ENCODE data around the gene PGGHG.
A peak's percentile ranks its signal among the peaks of the same experiment; 100 is the strongest.
"Not testable (repeated sequence)": the region's sequence is repeated elsewhere in the genome, so short reads cannot be mapped to it uniquely, and the experiment has no call there.

PGGHG gene

GRCh38 chr11:299081-299891 is 10.4 kb downstream of the PGGHG start, which contains the start of gene IFITM5:
Gene IFITM5 (minus strand): TSS chr11:299526. CDS start chr11:299490, 36 bp downstream.
- DNase-seq, result no peak

GRCh38 chr11:299951-300735 is 11.2 kb downstream of the PGGHG start:
- no peak for DNase-seq

GRCh38 chr11:303363-303762 is 14.4 kb downstream of the PGGHG start:
- no peak for DNase-seq

GRCh38 chr11:304061-304506 is 15.2 kb downstream of the PGGHG start:
- DNase-seq, result no peak

- peak; percentile 22 for DNase-seq
These were observed 16.3 kb downstream of the PGGHG start for GRCh38 chr11:304915-305843.

GRCh38 chr11:305844-306211 is 16.9 kb downstream of the PGGHG start:
- DNase-seq, result no peak

GRCh38 chr11:306645-307371 is 17.9 kb downstream of the PGGHG start:
- no peak for DNase-seq

- not testable (repeated sequence) for DNase-seq
These were observed 19.1 kb downstream of the PGGHG start, which contains the start of gene IFITM2 for GRCh38 chr11:307766-308708. Gene IFITM2 (plus strand): TSS chr11:307816. CDS start chr11:308193, 377 bp downstream.

- DNase-seq, result not testable (repeated sequence)
These were observed 20.1 kb downstream of the PGGHG start for GRCh38 chr11:308740-309665.

- not testable (repeated sequence) for DNase-seq
These were observed 21.1 kb downstream of the PGGHG start for GRCh38 chr11:309979-310572.

- DNase-seq, result not testable (repeated sequence)
These were observed 22.3 kb downstream of the PGGHG start for GRCh38 chr11:311013-311748.

GRCh38 chr11:312092-312816 is 23.3 kb downstream of the PGGHG start:
- DNase-seq, result no peak

- no peak for DNase-seq
These were observed 24.4 kb downstream of the PGGHG start for GRCh38 chr11:313304-313786.

- DNase-seq, result no peak
These were observed 25.0 kb downstream of the PGGHG start, which contains the start of gene IFITM1 for GRCh38 chr11:313787-314553. Gene IFITM1 (plus strand): TSS chr11:314040. CDS start chr11:314171, 131 bp downstream.

GRCh38 chr11:314554-314875 is 25.6 kb downstream of the PGGHG start:
- DNase-seq, result not testable (repeated sequence)

GRCh38 chr11:315051-315481 is 26.1 kb downstream of the PGGHG start:
- no peak for DNase-seq

GRCh38 chr11:315516-315994 is 26.6 kb downstream of the PGGHG start:
- no peak for DNase-seq
